ENCODE measurements around the gene CRYBG1.

DNA sequence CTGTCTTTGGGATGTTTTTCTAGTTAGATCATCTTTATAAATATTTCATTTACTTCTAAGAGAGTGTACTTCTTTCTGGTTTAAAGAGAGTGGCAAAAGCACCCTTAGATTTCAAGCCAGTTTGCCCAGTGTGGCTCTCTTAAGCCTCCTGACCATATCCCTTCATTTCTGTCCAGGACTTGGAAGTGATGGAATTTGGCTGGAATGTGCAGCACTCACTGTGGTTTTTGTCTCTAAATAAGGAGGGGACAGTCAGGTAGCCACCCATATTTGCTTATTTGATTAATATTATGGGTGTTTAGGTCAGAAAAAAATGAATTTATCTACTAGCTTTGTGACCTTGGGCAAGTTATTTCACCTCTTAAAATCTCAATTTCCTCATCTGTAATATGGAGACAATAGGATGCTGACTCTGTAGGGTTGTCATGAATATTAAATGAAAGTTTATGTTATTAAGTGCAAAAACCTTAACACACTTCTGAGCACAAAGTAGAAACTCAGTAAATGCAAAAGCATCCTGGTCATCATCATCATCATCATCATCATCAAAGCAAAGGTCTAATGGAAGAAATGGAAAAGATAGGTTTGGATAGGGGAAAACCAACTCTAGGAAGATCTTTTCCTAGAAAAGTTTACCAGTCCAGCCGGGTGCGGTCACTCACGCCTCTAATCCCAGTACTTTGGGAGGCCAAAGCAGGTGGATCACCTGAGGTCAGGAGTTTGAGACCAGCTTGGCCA lies 3.1 kb downstream of the CRYBG1 start:
- TF ChIP-seq, protein P1, sequence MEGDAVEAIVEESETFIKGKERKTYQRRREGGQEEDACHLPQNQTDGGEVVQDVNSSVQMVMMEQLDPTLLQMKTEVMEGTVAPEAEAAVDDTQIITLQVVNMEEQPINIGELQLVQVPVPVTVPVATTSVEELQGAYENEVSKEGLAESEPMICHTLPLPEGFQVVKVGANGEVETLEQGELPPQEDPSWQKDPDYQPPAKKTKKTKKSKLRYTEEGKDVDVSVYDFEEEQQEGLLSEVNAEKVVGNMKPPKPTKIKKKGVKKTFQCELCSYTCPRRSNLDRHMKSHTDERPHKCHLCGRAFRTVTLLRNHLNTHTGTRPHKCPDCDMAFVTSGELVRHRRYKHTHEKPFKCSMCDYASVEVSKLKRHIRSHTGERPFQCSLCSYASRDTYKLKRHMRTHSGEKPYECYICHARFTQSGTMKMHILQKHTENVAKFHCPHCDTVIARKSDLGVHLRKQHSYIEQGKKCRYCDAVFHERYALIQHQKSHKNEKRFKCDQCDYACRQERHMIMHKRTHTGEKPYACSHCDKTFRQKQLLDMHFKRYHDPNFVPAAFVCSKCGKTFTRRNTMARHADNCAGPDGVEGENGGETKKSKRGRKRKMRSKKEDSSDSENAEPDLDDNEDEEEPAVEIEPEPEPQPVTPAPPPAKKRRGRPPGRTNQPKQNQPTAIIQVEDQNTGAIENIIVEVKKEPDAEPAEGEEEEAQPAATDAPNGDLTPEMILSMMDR (IDR thresholded peaks at IDR 0.05), result no peak
- TF ChIP-seq POLR2A (IDR thresholded peaks at IDR 0.05), result no peak
